K562 (cell line): ENCODE data around the gene HSPA1L. TPM values are rescaled to one million over a fixed set of nuclear protein-coding genes. Genes with fewer than 3 reads are reported as not detected.
A peak's percentile ranks its signal among the peaks of the same experiment; 100 is the strongest.

Experiments used
- BHLHE40 ChIP-seq: IDR thresholded peaks from 2 replicates; pipeline ENCODE4 v1.6.1; 2011; ENCODE audit warnings: low read length, improper control_type of control experiment
- BRD9 ChIP-seq: fragments of 450-650 bp; IDR thresholded peaks from 2 replicates; pipeline ENCODE4 v1.6.1; 2018; ENCODE audit warnings: low read depth; ENCODE audit not compliant: partially characterized antibody
- DMBX1 ChIP-seq: fragments of 250-450 bp; sonication (Bioruptor Pico); IDR thresholded peaks from 2 replicates; pipeline ENCODE4 v1.8.0; 2022; ENCODE audit warnings: inconsistent platforms, mild to moderate bottlenecking, moderate library complexity, borderline replicate concordance
- DPF2 ChIP-seq: fragments of 450-650 bp; IDR thresholded peaks from 2 replicates; pipeline ENCODE4 v1.6.1; 2016
- EP300 ChIP-seq: IDR thresholded peaks from 2 replicates; pipeline ENCODE4 v1.6.1; 2012; ENCODE audit warnings: low read length, improper control_type of control experiment
- FOSL1 ChIP-seq: fragments of 200-800 bp; sonication (Bioruptor generic); conservative IDR thresholded peaks from 2 replicates; pipeline ENCODE4 v1.6.1; 2016; ENCODE audit warnings: missing genetic modification characterization, missing compliant biosample characterization
- KLF1 ChIP-seq: fragments of 450-650 bp; IDR thresholded peaks from 2 replicates; pipeline ENCODE4 v1.6.1; 2016; ENCODE audit warnings: missing genetic modification characterization, missing compliant biosample characterization
- MECOM ChIP-seq: fragments of 250-450 bp; sonication (Bioruptor Pico); IDR thresholded peaks from 2 replicates; pipeline ENCODE4 v1.8.0; 2022; ENCODE audit warnings: inconsistent platforms
- MYC ChIP-seq, 2 experiments: fragments of 250-450 bp in 1 of 2; sonication (Bioruptor Pico) in 1 of 2; IDR thresholded peaks; 2 replicates each; pipeline versions ENCODE4 v1.5.1 to v1.6.1; 2012 to 2021; ENCODE audit warnings: low read depth in 2 of 2, borderline replicate concordance in 1 of 2, improper control_type of control experiment in 1 of 2, low read length in 1 of 2, mild to moderate bottlenecking in 1 of 2, moderate library complexity in 1 of 2
- PHB ChIP-seq: fragments of 250-450 bp; sonication (Bioruptor Pico); IDR thresholded peaks from 2 replicates; pipeline ENCODE4 v1.5.0; 2021
- SMARCE1 ChIP-seq: fragments of 450-650 bp; IDR thresholded peaks from 2 replicates; pipeline ENCODE4 v1.7.1; 2016; ENCODE audit warnings: mild to moderate bottlenecking
- SUPT5H ChIP-seq: fragments of 450-650 bp; IDR thresholded peaks from 2 replicates; pipeline ENCODE4 v1.6.1; 2016
- TOE1 ChIP-seq, 2 experiments: fragments of 450-650 bp in 1 of 2; sonication (generic) in 1 of 2; formaldehyde crosslinking in 1 of 2; IDR thresholded peaks; 2 replicates each; pipeline versions ENCODE4 v1.7.1 to v1.8.0; 2016 to 2022; ENCODE audit warnings: borderline replicate concordance in 2 of 2, mild to moderate bottlenecking in 2 of 2, antibody characterized with exemption in 1 of 2, inconsistent platforms in 1 of 2, low read depth in 1 of 2, missing genetic modification reagents in 1 of 2, moderate library complexity in 1 of 2
- TRIM24 ChIP-seq, 2 experiments: fragments of 450-650 bp; IDR thresholded peaks; 2 replicates each; pipeline ENCODE4 v1.6.1; 2016
- XRCC5 ChIP-seq: fragments of 200-400 bp; formaldehyde crosslinking; IDR thresholded peaks from 2 replicates; pipeline ENCODE4 v1.6.1; 2017; ENCODE audit warnings: low read depth, mild to moderate bottlenecking, low read length
- YY1 ChIP-seq, 3 experiments: IDR thresholded peaks; 2 replicates each; pipeline ENCODE4 v1.6.1; 2011; ENCODE audit warnings: low read length in 2 of 3, mild to moderate bottlenecking in 2 of 3, moderate library complexity in 2 of 3, borderline replicate concordance in 1 of 3, control low read depth in 1 of 3, low read depth in 1 of 3; ENCODE audit not compliant: insufficient read depth in 3 of 3, insufficient replicate concordance in 2 of 3, control insufficient read depth in 1 of 3, insufficient read length in 1 of 3; ENCODE audit errors: extremely low read depth in 1 of 3
- ZNF354B ChIP-seq: fragments of 250-450 bp; sonication (Bioruptor Pico); IDR thresholded peaks from 2 replicates; pipeline ENCODE4 v1.4.0; 2020
- ZNF384 ChIP-seq: IDR thresholded peaks from 2 replicates; pipeline ENCODE4 v1.6.1; 2012; ENCODE audit warnings: low read depth, low read length, improper control_type of control experiment
- polyA plus RNA-seq, 8 experiments: library from polyadenylated mRNA; depleted of rRNA in 4 of 8; stranded (reverse) in 5 of 8; unstranded in 3 of 8; fragments of >200 nt; fragmentation: Nextera tagmentation in 2 of 8; fragmentation: Illumina TruSeq in 1 of 8; extraction: Ambion mirVana in 2 of 8; extraction: Trizol in 1 of 8; gene quantifications; 2 replicates each; pipeline versions ENCODE4 v1.2.1 to v1.2.3, GENCODE V29; 2011 to 2014; ENCODE audit warnings: inconsistent platforms in 1 of 8, missing spikeins in 1 of 8
- total RNA-seq, 7 experiments: library from RNA; depleted of rRNA in 6 of 7; stranded (reverse); fragments of >200 nt in 6 of 7; fragmentation: Illumina TruSeq in 2 of 7; extraction: Trizol in 2 of 7; gene quantifications; 2 replicates each; pipeline versions ENCODE4 v1.2.1 to v1.2.3, GENCODE V29; 2011 to 2021; ENCODE audit warnings: low replicate concordance in 1 of 7
- TF ChIP-seq, protein P1 (sequence below): sonication (generic); formaldehyde crosslinking; IDR thresholded peaks from 2 replicates; pipeline ENCODE4 v1.9.0; 2022; ENCODE audit warnings: mild to moderate bottlenecking, missing genetic modification reagents
- TF ChIP-seq, protein P2 (sequence below), 2 experiments: IDR thresholded peaks; 2 replicates each; pipeline ENCODE4 v1.6.1; 2011; ENCODE audit warnings: borderline replicate concordance in 1 of 2, control low read depth in 1 of 2, low read depth in 1 of 2, low read length in 1 of 2, mild to moderate bottlenecking in 1 of 2, mixed read lengths in 1 of 2, moderate library complexity in 1 of 2; ENCODE audit not compliant: insufficient read depth in 1 of 2, insufficient read length in 1 of 2, poor library complexity in 1 of 2, severe bottlenecking in 1 of 2; ENCODE audit errors: extremely low read depth in 1 of 2
- TF ChIP-seq, protein P3 (sequence below), 2 experiments: IDR thresholded peaks in 1 of 2; conservative IDR thresholded peaks in 1 of 2; 2 replicates each; pipeline ENCODE4 v1.6.1; 2016; ENCODE audit warnings: low read depth in 2 of 2, mild to moderate bottlenecking in 1 of 2, missing compliant biosample characterization in 1 of 2, missing genetic modification characterization in 1 of 2, moderate library complexity in 1 of 2
- TF ChIP-seq, protein P4 (sequence below), 2 experiments: fragments of 450-650 bp in 1 of 2; sonication (generic) in 1 of 2; formaldehyde crosslinking in 1 of 2; IDR thresholded peaks in 1 of 2; conservative IDR thresholded peaks in 1 of 2; 2 replicates each; pipeline versions ENCODE4 v1.6.1 to v1.8.1; 2016 to 2023; ENCODE audit warnings: mild to moderate bottlenecking in 2 of 2, moderate library complexity in 2 of 2, inconsistent platforms in 1 of 2, missing genetic modification reagents in 1 of 2

The HSPA1L gene
- total and polyA plus RNA-seq, 9 of the 15 experiments (the other 6 are each of a cell fraction or from before 2014, with no cell fraction given) = 0.14 to 2.1 (median 1.3) TPM

DNA sequence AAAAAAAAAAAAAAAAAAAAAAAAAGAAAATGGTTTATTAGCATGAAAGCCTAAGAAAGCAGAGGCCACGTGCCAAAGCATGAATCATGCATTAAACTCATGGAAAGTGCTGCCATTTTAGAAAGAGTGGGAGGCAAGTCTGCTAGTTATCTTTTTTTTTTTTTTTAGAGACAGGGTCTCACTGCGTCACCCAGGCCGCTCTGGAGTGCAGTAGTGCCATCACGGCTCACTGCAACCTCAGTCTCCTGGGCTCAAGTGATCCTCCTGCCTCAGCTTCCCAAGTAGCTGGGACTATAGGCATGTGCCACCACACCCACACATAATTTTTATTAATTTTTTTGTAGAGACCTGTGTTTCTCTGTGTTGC is 43.1 kb downstream of the HSPA1L start (continued):
- TF ChIP-seq PHB (CRISPR knock-in tag) = no peak
- peak; percentile 81 for TF ChIP-seq ZNF384
- TF ChIP-seq BHLHE40 = peak; percentile 69; the same call in 1 of the 2 replicates
- TF ChIP-seq EP300 = no peak
- TF ChIP-seq DPF2 = 0 out of 2 replicates have a peak, but pooled peaks have one; percentile 17
- TF ChIP-seq MYC (IDR thresholded peaks at IDR 0.05; ENCODE audit: low read depth, low read length) = peak; percentile 35; the same call in 1 of the 2 replicates
- TF ChIP-seq MYC (CRISPR knock-in tag; IDR thresholded peaks at IDR 0.05; ENCODE audit: borderline replicate concordance, low read depth) = no peak
- TF ChIP-seq, protein P1, sequence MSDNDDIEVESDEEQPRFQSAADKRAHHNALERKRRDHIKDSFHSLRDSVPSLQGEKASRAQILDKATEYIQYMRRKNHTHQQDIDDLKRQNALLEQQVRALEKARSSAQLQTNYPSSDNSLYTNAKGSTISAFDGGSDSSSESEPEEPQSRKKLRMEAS (CRISPR knock-in tag) = peak; percentile 57; the same call in 1 of the 2 replicates
- TF ChIP-seq, protein P2, sequence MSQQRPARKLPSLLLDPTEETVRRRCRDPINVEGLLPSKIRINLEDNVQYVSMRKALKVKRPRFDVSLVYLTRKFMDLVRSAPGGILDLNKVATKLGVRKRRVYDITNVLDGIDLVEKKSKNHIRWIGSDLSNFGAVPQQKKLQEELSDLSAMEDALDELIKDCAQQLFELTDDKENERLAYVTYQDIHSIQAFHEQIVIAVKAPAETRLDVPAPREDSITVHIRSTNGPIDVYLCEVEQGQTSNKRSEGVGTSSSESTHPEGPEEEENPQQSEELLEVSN (IDR thresholded peaks at IDR 0.05; ENCODE audit: borderline replicate concordance in 1 of 2, extremely low read depth in 1 of 2, insufficient read depth in 1 of 2, insufficient read length in 1 of 2, low read depth in 1 of 2, low read length in 1 of 2, poor library complexity in 1 of 2, severe bottlenecking in 1 of 2) = peak in 1 of 2 experiments; percentile 43
- TF ChIP-seq MECOM (CRISPR knock-in tag) = 0 out of 2 replicates have a peak, but pooled peaks have one; percentile 13
- TF ChIP-seq, protein P3, sequence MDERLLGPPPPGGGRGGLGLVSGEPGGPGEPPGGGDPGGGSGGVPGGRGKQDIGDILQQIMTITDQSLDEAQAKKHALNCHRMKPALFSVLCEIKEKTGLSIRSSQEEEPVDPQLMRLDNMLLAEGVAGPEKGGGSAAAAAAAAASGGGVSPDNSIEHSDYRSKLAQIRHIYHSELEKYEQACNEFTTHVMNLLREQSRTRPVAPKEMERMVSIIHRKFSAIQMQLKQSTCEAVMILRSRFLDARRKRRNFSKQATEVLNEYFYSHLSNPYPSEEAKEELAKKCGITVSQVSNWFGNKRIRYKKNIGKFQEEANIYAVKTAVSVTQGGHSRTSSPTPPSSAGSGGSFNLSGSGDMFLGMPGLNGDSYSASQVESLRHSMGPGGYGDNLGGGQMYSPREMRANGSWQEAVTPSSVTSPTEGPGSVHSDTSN (CRISPR knock-in tag; IDR thresholded peaks at IDR 0.05; ENCODE audit: low read depth) = no peak
- TF ChIP-seq, protein P3 (tag; conservative IDR thresholded peaks at IDR 0.05; ENCODE audit: low read depth) = no peak
- no peak for TF ChIP-seq ZNF354B (CRISPR knock-in tag)
- TF ChIP-seq, protein P4, sequence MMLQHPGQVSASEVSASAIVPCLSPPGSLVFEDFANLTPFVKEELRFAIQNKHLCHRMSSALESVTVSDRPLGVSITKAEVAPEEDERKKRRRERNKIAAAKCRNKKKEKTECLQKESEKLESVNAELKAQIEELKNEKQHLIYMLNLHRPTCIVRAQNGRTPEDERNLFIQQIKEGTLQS (IDR thresholded peaks at IDR 0.05) = peak; percentile 8; the same call in 1 of the 2 replicates
- TF ChIP-seq, protein P4 (CRISPR knock-in tag; conservative IDR thresholded peaks at IDR 0.05) = no peak
- TF ChIP-seq SMARCE1 = peak; percentile 18; the same call in 1 of the 2 replicates
- TF ChIP-seq DMBX1 = no peak
- peak; percentile 59 for TF ChIP-seq FOSL1
- 0 out of 4 replicates have a peak, but pooled peaks of 1 of the 2 experiments have one; percentile 11 for TF ChIP-seq TRIM24 (IDR thresholded peaks at IDR 0.05)
- TF ChIP-seq XRCC5 = 0 out of 2 replicates have a peak, but pooled peaks have one; percentile 25
- no peak for TF ChIP-seq TOE1 (IDR thresholded peaks at IDR 0.05; ENCODE audit: borderline replicate concordance)
- no peak for TF ChIP-seq TOE1 (CRISPR knock-in tag; IDR thresholded peaks at IDR 0.05; ENCODE audit: borderline replicate concordance, low read depth)
- TF ChIP-seq KLF1 = no peak
- TF ChIP-seq YY1 (IDR thresholded peaks at IDR 0.05; ENCODE audit: borderline replicate concordance in 1 of 3, control insufficient read depth in 1 of 3, extremely low read depth in 1 of 3, insufficient read depth in 3 of 3, insufficient read length in 1 of 3, insufficient replicate concordance in 2 of 3, low read depth in 1 of 3, low read length in 2 of 3) = peak in 1 of 3 experiments; percentile 79
- TF ChIP-seq BRD9 = no peak
- no peak for TF ChIP-seq SUPT5H
